HG03066 (cell line): ENCODE data around the gene ZEB2.

Source experiments
- ATAC-seq: cut with Tn5 transposase; IDR thresholded peaks from one replicate; pipeline ENCODE4 v1.9.1; 2021; ENCODE audit warnings: low read depth; ENCODE audit not compliant: unreplicated experiment

The ZEB2 gene

DNA sequence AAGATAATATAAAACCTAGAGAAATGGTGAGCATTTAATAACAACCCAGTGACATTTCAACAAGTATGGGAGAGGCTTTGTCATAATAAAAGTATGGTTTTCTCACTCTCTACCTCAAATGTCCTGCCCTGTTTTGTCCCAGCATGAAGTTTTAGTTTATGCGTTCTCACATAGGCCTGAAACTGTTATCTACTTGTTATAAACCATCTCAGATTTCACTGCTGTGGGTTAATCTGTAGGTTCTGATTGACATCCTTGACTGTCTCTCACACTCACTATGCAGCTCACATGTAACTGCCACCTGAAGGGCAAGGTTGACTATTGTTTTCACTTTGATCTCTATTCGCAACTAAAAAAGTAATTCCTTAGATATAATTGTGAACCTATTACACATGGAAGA is 44.9 kb downstream of the ZEB2 start:
- no peak for ATAC-seq

DNA sequence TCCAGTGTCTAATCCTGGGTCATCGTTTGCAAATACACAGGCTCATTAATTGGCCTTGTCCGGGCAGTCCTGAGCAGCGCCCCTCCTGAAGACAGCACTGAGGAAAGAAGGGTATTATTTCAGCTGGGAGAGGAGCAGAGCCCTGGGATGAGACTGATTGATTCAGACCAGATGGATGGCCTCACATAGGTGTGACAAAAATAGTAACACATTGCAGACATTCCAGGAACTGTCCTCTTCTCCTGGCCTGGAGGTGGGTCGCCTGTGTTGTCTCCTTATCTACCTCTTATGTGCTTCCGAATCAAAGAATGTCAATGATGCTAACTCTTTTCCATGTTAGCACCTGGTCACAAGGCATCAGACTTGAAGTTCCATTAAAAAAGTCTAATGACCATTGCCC is 45.9 kb downstream of the ZEB2 start:
- no peak for ATAC-seq

DNA sequence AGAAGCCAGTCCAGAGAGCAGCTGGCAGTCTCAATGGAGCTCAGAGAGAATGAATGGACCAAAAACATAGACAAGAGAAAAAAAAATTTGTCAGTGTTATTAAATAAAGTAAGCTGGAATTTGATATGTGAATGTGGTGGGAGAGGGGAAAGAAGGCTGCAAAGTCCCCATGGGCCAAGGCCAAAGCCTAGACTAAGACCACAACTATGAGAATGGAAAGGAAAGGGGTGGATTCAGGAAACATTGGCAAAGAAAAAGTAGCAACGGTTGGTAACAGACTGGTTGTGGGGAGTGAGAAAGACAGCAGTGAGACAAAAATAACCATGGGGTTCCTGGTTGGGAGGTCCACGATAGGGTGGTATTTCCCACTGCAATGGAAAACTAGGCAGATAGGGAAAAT is 47.0 kb downstream of the ZEB2 start:
- no peak for ATAC-seq

DNA sequence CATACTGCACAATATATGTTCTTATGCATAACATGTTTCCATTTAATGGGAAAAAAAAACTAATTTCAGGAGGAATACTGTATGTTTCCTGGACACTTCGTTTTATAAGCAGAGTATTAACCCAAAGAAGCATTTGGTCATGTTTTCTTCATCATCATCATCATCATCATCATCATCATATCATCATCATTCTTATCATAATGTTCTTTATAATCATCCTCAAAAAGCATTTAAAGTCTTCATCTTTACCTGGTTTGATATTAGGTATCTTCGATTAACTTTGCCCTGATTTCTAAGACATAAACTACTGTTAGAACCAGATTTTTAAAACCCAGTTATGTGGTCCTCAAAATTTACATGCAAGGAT is 47.9 kb downstream of the ZEB2 start:
- ATAC-seq: no peak

- peak; percentile 77 for ATAC-seq
Observed at GRCh38 chr2:144471305-144472045, 48.4 kb downstream of the ZEB2 start.

DNA sequence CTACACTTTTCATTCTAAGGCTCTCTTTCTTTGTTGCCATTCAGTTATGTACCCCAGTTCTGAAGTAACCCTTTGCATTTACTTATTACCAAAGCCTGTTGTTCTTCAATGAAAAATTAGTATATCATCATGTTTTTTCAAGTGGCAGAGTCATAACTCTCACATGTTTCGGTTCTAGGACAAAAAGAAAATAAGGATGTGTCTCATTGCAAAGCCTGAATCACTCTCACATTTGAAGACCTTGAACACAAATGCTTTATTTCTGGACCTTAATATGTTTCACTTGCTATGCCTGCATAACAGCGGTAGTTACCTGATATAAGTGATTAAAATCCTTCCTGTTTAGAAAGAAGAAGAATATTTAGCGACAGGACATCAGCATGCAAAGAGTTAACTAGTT is 49.1 kb downstream of the ZEB2 start:
- no peak for ATAC-seq

DNA sequence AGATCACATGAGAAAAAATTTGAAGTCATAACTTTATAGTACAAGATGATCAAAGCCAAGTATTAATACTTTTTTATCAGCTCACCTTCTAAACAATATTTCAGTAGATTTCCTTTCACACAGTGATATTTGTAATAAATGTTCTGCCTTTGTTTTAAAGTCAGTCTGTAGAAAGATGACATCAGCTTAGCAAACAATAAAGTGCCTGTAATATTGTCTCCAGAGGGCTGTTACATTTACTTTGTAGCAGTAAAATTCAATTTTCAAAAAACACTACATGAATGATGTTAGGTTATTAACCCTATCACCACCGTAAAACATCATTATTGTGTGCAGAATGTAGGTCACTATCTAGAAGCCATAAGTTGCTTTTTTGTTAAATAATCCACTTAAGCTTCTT is 49.6 kb downstream of the ZEB2 start:
- ATAC-seq: no peak

DNA sequence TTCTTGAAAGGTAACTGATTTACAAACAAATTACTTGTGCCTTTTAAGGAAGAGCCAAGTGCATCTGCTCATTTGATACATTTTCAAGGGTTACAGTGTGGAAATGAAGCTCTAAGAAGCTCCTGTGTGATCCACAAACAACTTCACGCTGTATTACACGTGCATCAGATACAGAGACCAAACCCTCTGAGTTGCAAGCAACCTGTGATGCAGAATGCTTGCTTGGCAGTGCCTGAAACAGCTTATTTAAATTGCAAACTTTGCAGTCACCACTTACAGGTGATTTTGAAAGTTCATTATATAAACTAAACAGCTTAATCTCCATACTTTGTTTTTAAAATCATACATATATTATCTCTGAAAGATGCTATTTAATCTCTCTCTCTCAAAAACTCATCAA is 50.1 kb downstream of the ZEB2 start:
- ATAC-seq: no peak

DNA sequence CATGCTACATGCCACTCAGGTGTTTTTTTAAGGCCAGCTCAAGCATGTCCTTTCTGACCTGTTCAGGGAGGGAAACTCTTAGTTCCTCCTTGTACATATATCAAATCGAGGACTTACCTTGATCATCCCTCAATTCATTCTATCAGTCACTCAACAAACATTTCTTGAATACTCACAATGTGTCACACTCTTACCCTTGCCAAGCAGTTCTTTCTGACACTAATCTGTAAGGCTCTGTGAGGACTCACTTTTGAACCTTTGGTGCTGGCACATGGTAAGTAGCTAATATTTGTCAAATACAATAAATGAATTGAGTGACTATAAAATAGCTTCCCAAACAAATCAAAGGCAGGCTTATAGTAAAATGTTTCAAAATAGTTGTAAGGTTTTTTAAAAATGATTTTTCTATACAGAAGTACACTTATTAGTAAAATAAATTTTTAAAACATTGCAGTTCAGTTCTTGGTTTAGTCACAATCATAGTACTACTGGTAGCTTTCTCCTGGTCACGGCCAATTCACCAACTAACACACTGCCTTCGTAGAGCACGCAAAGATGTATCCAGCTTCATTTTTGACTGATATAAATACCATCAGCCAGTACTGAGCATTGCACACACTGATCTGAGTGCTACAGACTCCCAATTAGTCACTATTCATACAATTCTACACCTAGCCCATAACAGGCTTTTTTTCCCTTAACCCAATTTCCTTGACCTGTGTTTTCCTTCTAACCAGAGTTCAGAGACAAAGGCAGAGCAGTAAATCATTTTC is 50.9 kb downstream of the ZEB2 start:
- ATAC-seq: no peak

DNA sequence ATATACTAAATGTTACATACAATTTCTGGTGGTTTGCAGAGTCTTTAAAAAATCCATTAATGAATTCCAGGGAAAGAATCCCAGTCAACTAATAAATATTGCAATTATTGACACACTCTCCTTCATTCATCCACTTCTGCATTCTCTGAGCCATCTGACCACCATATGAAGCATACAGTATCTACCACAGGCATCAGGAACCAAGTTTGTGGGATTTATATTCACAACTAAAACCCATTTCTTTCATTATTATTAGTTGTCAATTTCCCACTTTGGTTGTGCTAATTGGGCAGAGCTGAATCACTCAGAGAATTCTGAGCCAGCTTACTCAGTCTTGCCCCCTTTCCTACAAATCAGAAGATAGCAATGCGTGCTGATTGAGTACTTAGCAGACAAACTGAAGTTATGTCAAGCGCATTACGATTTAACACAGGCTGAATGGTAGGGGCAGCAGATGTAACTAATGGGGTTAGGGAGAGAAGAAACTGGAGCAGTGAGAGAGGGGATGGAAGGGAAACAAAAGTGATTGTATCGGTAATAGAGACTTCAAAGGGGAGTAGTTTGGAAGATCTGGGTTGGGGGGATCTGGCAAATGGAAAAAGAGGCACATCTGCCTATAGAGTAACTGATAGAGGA is 52.3 kb downstream of the ZEB2 start:
- no peak for ATAC-seq

- no peak for ATAC-seq
Observed at GRCh38 chr2:144466637-144467036, 53.3 kb downstream of the ZEB2 start.

DNA sequence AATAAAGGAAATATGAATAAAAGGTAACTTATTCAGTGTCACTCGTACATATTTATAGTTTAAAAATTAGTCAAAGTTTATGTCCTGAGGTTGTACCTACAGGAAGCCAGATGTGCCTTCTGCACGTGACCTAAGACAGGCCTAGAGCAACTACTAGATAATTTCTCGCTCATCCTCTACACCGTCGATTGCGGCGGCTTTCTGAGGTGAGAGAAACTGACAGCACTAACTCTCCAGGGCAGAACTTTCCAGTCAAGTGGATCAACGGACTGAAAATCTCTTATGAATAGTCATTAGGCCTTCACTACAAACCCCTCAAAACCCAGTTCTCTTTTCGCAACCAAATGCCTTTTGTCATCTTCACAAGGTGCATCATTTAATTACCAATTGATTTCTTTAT is 54.2 kb downstream of the ZEB2 start:
- no peak for ATAC-seq

- no peak for ATAC-seq
Observed at GRCh38 chr2:144464730-144465129, 55.2 kb downstream of the ZEB2 start.

- no peak for ATAC-seq
Observed at GRCh38 chr2:144463266-144463665, 56.7 kb downstream of the ZEB2 start.

DNA sequence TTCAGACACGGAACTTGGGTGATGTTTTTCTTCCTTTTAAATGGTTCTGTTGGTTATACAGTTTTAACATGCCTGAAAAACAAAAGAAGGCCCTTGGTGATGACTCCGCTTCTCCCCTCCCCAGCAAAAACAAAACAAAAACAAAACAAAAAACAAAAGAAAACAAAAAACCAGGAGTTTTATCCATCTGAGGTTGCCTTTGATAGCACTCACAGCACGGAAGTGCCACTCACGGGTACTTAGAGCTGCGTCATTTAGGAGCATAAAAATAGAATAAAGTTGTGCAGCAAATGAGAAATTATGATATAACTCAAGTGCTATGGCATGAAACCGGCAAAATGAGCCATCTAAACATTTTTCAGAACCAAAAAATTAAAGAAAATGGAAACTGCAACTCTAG is 57.7 kb downstream of the ZEB2 start:
- ATAC-seq: no peak

GRCh38 chr2:144461308-144461766 is 58.6 kb downstream of the ZEB2 start:
- no peak for ATAC-seq

DNA sequence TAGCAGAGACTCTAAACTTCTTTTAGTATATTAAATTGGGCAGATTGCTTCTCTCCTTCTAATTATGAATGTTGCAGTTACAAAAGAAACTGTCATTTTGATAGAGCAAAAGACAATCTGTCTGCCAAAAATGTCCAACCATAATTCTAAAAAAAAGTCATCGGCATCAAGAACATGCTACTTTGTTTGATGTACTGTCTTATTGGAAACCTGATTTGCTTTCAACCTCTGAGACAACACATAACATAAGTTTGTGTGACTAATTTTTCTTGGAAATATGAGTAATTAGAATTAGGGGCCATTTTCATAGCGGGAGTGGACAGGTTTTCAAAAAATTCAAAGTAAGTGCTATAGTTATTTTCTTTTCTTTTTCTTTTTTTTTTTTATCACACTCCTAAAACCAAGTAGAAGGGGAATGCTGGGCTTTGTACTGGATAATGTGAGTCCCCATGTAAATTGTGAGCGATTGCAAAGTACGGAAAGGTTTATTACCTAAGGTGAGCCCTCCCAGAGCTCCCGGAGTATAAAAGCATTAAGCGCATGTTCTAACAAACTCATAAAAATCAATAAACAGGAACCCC is 59.1 kb downstream of the ZEB2 start:
- no peak for ATAC-seq

GRCh38 chr2:144459937-144460336 is 60.0 kb downstream of the ZEB2 start:
- ATAC-seq: no peak

- no peak for ATAC-seq
Observed at GRCh38 chr2:144459286-144459685, 60.6 kb downstream of the ZEB2 start.

GRCh38 chr2:144458541-144458940 is 61.4 kb downstream of the ZEB2 start:
- ATAC-seq: no peak

DNA sequence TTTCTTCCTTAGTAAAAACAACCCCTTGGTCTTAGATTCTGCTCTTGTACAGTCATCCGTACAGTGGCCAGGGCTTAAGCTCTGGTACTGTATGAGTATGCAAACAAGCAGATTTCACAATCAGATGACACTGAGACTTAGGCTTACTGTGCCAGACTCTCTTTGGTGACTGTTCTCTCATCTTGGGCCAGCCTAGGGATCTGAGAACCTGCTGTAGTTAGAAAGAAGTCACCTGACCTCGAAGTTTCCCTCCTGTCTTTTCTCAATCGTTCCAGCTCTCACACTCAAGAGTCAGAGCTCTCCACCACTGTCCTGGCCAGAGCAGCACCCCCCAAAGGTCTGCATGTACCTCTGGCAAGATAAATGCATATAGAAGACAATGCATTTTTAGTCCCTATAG is 63.2 kb downstream of the ZEB2 start:
- no peak for ATAC-seq
